IPS-11a (cell line): Measurements from ENCODE around the gene TRIM74.
"Not testable (repeated sequence)": the region's sequence is repeated elsewhere in the genome, so short reads cannot be mapped to it uniquely, and the experiment has no call there.

ENCODE experiments used
- H3K4me3 ChIP-seq: one replicate; pipeline ENCODE4 v1.5.1; 2013; ENCODE audit warnings: low read depth, low read length, control low read depth

The TRIM74 gene

GRCh38 chr7:72960029-72960428 lies 9.2 kb downstream of the TRIM74 start:
- H3K4me3 ChIP-seq, result not testable (repeated sequence)

GRCh38 chr7:72954563-72955198 lies 14.6 kb downstream of the TRIM74 start:
- H3K4me3 ChIP-seq, result not testable (repeated sequence)

GRCh38 chr7:72953901-72954562 lies 15.2 kb downstream of the TRIM74 start:
- peak overlapping the region; percentile 27 for H3K4me3 ChIP-seq

- not testable (repeated sequence) for H3K4me3 ChIP-seq
These were observed 18.8 kb downstream of the TRIM74 start for GRCh38 chr7:72950432-72950831.

- H3K4me3 ChIP-seq, result not testable (repeated sequence)
These were observed 19.6 kb downstream of the TRIM74 start for GRCh38 chr7:72949686-72950085.

- not testable (repeated sequence) for H3K4me3 ChIP-seq
These were observed 20.0 kb downstream of the TRIM74 start for GRCh38 chr7:72949276-72949675.

GRCh38 chr7:72948714-72949113 lies 20.6 kb downstream of the TRIM74 start:
- H3K4me3 ChIP-seq, result not testable (repeated sequence)

- H3K4me3 ChIP-seq, result not testable (repeated sequence)
These were observed 23.0 kb downstream of the TRIM74 start for GRCh38 chr7:72946130-72946745.

GRCh38 chr7:72945597-72945996 lies 23.7 kb downstream of the TRIM74 start:
- not testable (repeated sequence) for H3K4me3 ChIP-seq

GRCh38 chr7:72944937-72945336 lies 24.3 kb downstream of the TRIM74 start:
- H3K4me3 ChIP-seq, result not testable (repeated sequence)

GRCh38 chr7:72942956-72943355 lies 26.3 kb downstream of the TRIM74 start:
- H3K4me3 ChIP-seq, result not testable (repeated sequence)

GRCh38 chr7:72942022-72942705 lies 27.1 kb downstream of the TRIM74 start:
- not testable (repeated sequence) for H3K4me3 ChIP-seq

GRCh38 chr7:72928216-72928615 lies 41.0 kb downstream of the TRIM74 start:
- not testable (repeated sequence) for H3K4me3 ChIP-seq

GRCh38 chr7:72927791-72928190 lies 41.5 kb downstream of the TRIM74 start:
- not testable (repeated sequence) for H3K4me3 ChIP-seq

GRCh38 chr7:72925546-72926120 lies 43.6 kb downstream of the TRIM74 start:
- peak overlapping the region; percentile 95 for H3K4me3 ChIP-seq

GRCh38 chr7:72924733-72925545 lies 44.3 kb downstream of the TRIM74 start, which contains the start of gene POM121:
TSS of gene POM121 (plus strand) at chr7:72925095. CDS start at chr7:72925122, 27 bp downstream.
- H3K4me3 ChIP-seq, result peak within 1 kb of the TSS; percentile 95

- H3K4me3 ChIP-seq, result peak overlapping the region; percentile 95
These were observed 44.9 kb downstream of the TRIM74 start for GRCh38 chr7:72924386-72924732.

GRCh38 chr7:72919256-72919775 lies 50.0 kb downstream of the TRIM74 start:
- H3K4me3 ChIP-seq, result no peak overlapping the region

GRCh38 chr7:72914756-72915525 lies 54.3 kb downstream of the TRIM74 start:
- not testable (repeated sequence) for H3K4me3 ChIP-seq
